PC-3 (cell line): Measurements from ENCODE around the gene RETSAT. TPM values are rescaled to one million over a fixed set of nuclear protein-coding genes. Genes with fewer than 3 reads are reported as not detected.

ENCODE experiments used
- ATAC-seq: fragments of 200-7000 bp; cut with Tn5 transposase; 2 replicates; pipeline ENCODE4 v1.9.1; 2020; ENCODE audit warnings: mild to moderate bottlenecking, moderate library complexity
- BruUV-seq: library from RNA; stranded (reverse); fragments of 400-500 nt; replicated peaks from 2 replicates; lab custom pipeline; 2021; lab: Mats Ljungman, UMichigan
- CTCF ChIA-PET: fragments of 300-600 bp; sonication (Branson Sonifier 250); formaldehyde crosslinking; loops from one replicate; lab custom pipeline; 2022; ENCODE audit warnings: antibody characterized with exemption; lab: Charles Lee
- POLR2A ChIA-PET: fragments of 300-600 bp; sonication (Branson Sonifier 250); formaldehyde crosslinking; loops from one replicate; lab custom pipeline; 2022; ENCODE audit warnings: antibody characterized with exemption; ENCODE audit not compliant: unreplicated experiment; lab: Charles Lee
- DNase-seq: peaks from one replicate; pipeline ENCODE4 v3.0.0-alpha.2; 2015
- H2AFZ ChIP-seq: fragments of 300-600 bp; sonication (generic); 2 replicates; pipeline ENCODE4 v1.6.0; 2016; ENCODE audit warnings: antibody characterized with exemption, low read length
- H3F3A ChIP-seq: fragments of 300-600 bp; sonication (generic); one replicate; pipeline ENCODE4 v1.6.0; 2017; ENCODE audit warnings: antibody characterized with exemption, low read length, control low read depth, mild to moderate bottlenecking; ENCODE audit not compliant: unreplicated experiment
- H3K27ac ChIP-seq: fragments of 300-600 bp; sonication (generic); 2 replicates; pipeline ENCODE4 v1.5.1; 2016; ENCODE audit warnings: mild to moderate bottlenecking, low read length
- H3K27me3 ChIP-seq: fragments of 300-600 bp; sonication (generic); 2 replicates; pipeline ENCODE4 v1.6.1; 2016; ENCODE audit warnings: low read length, mixed read lengths
- H3K36me3 ChIP-seq: fragments of 300-600 bp; sonication (generic); 2 replicates; pipeline ENCODE4 v1.6.1; 2016; ENCODE audit warnings: low read depth, mixed run types, low read length, mixed read lengths
- H3K4me1 ChIP-seq: fragments of 300-600 bp; sonication (generic); 2 replicates; pipeline ENCODE4 v1.5.1; 2016; ENCODE audit warnings: low read length; ENCODE audit not compliant: insufficient read depth
- H3K4me2 ChIP-seq: fragments of 300-600 bp; sonication (generic); 2 replicates; pipeline ENCODE4 v1.6.0; 2016; ENCODE audit warnings: low read length
- H3K4me3 ChIP-seq: fragments of 300-600 bp; sonication (generic); 2 replicates; pipeline ENCODE4 v1.5.1; 2016; ENCODE audit warnings: mild to moderate bottlenecking, low read length, mixed read lengths
- H3K79me2 ChIP-seq: fragments of 300-600 bp; sonication (generic); 2 replicates; pipeline ENCODE4 v1.6.1; 2017; ENCODE audit warnings: low read length, mixed read lengths
- H3K9ac ChIP-seq: fragments of 300-600 bp; sonication (generic); 2 replicates; pipeline ENCODE4 v1.6.0; 2016; ENCODE audit warnings: mild to moderate bottlenecking, low read length
- H3K9me2 ChIP-seq: fragments of 300-600 bp; sonication (generic); replicated peaks from 2 replicates; pipeline ENCODE4 v1.6.1; 2016; ENCODE audit warnings: mixed run types, low read length, mixed read lengths
- H3K9me3 ChIP-seq: fragments of 300-600 bp; sonication (generic); 2 replicates; pipeline ENCODE4 v1.6.1; 2016; ENCODE audit warnings: low read length, mixed read lengths
- H4K20me1 ChIP-seq: fragments of 300-600 bp; sonication (generic); 2 replicates; pipeline ENCODE4 v1.6.1; 2016; ENCODE audit warnings: low read length, mixed read lengths
- CTCF ChIP-seq: fragments of 300-600 bp; sonication (generic); conservative IDR thresholded peaks from 2 replicates; pipeline ENCODE4 v1.5.1; 2017; ENCODE audit warnings: antibody characterized with exemption, low read depth, mild to moderate bottlenecking, low read length
- EZH2 ChIP-seq: fragments of 300-600 bp; sonication (generic); IDR thresholded peaks from one replicate; pipeline ENCODE4 v1.6.1; 2017; ENCODE audit warnings: antibody characterized with exemption, mild to moderate bottlenecking, low read length; ENCODE audit not compliant: unreplicated experiment
- EZH2phosphoT487 ChIP-seq: fragments of 300-600 bp; sonication (generic); IDR thresholded peaks from 2 replicates; pipeline ENCODE4 v1.6.1; 2018; ENCODE audit warnings: mild to moderate bottlenecking, antibody characterized with exemption, low read length, borderline replicate concordance
- intact Hi-C: fragments of 100-400 bp; cut with micrococcal nuclease; formaldehyde crosslinking; loops from 2 replicates; pipeline ENCODE4 v1.9.0; 2023
- total RNA-seq: library from RNA; depleted of rRNA; stranded (reverse); fragments of >200 nt; gene quantifications from 2 replicates; pipeline ENCODE4 v1.2.3, GENCODE V29; 2014

Gene RETSAT
- total RNA-seq, 1 experiment from 2014 or later = 39.1 TPM

DNA sequence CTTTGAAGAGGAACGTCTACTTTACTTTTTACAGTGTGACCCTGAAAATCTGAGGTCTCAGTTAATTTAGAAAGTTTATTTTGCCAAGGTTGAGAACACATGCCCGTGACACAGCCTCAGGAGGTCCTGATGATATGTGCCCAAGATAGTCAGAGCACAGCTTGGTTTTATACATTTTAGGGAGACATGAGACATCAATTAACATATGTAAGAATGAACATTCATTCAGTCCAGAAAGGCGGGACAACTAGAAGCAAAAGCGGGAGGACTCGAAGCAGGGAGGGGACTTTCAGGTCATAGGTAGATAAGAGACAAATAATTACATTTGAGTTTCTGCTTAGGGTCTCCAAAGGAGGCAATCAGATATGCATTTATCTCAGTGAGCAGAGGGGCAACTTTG is 23.9 kb upstream of the RETSAT start:
- Histone ChIP-seq H3K4me3 (no peak overlapping the region), H3K36me3 (peaks cover 7% of the 10 kb centered on the region; the same call in 1 of the 2 replicates), H4K20me1 (no peaks in the 10 kb centered on the region), H3K9me2 (no peaks in the 10 kb centered on the region), H3K4me1 (peaks cover 4% of the 10 kb centered on the region; the same call in 1 of the 2 replicates), H3F3A (no peaks in the 10 kb centered on the region), H3K79me2 (no peaks in the 10 kb centered on the region), H3K27ac (no peak overlapping the region), H3K9ac (no peak overlapping the region), H3K27me3 (no peaks in the 10 kb centered on the region), H3K9me3 (no peaks in the 10 kb centered on the region), H3K4me2 (no peak overlapping the region), H2AFZ (no peak overlapping the region)
- DNase-seq (no peak), ATAC-seq (no peak)
- CTCF ChIA-PET = no interaction called here
- no TSS peak for BruUV-seq
- TF ChIP-seq CTCF (no peak), EZH2 (no peak), EZH2phosphoT487 (no peak)
- POLR2A ChIA-PET = no interaction called here
- intact Hi-C loops = no loop called here

- Histone ChIP-seq H3K36me3 (peaks cover 7% of the 10 kb centered on the region; the same call in 1 of the 2 replicates), H3K9me2 (no peaks in the 10 kb centered on the region), H3K9me3 (no peaks in the 10 kb centered on the region), H3F3A (no peaks in the 10 kb centered on the region), H3K4me3 (no peak overlapping the region), H4K20me1 (no peaks in the 10 kb centered on the region), H3K27ac (no peak overlapping the region), H3K27me3 (no peaks in the 10 kb centered on the region), H2AFZ (no peak overlapping the region), H3K9ac (no peak overlapping the region), H3K79me2 (no peaks in the 10 kb centered on the region), H3K4me2 (no peak overlapping the region), H3K4me1 (peaks cover 4% of the 10 kb centered on the region; the same call in 1 of the 2 replicates)
- intact Hi-C loops = no loop called here
- no peak for ATAC-seq
- POLR2A ChIA-PET = no interaction called here
- TF ChIP-seq EZH2 (no peak), CTCF (no peak), EZH2phosphoT487 (no peak)
- no peak for DNase-seq
- BruUV-seq = no TSS peak
- CTCF ChIA-PET = no interaction called here
Observed at GRCh38 chr2:85377083-85377482, 22.8 kb upstream of the RETSAT start.

- intact Hi-C loops = no loop called here
- no peaks in the 10 kb centered on the region for H3K9me2 ChIP-seq
Observed at GRCh38 chr2:85376291-85377065, 22.1 kb upstream of the RETSAT start.

More at GRCh38 chr2:85376291-85377065, 22.1 kb upstream of the RETSAT start:
- DNase-seq (no peak), ATAC-seq (no peak)
- Histone ChIP-seq H3K4me3 (no peak overlapping the region), H3K36me3 (peaks cover 7% of the 10 kb centered on the region; the same call in 1 of the 2 replicates), H3K9ac (no peak overlapping the region), H3K27me3 (no peaks in the 10 kb centered on the region), H2AFZ (no peak overlapping the region), H4K20me1 (no peaks in the 10 kb centered on the region), H3K27ac (no peak overlapping the region), H3K4me2 (no peak overlapping the region), H3K4me1 (peaks cover 4% of the 10 kb centered on the region; the same call in 1 of the 2 replicates), H3K9me3 (no peaks in the 10 kb centered on the region), H3F3A (no peaks in the 10 kb centered on the region), H3K79me2 (no peaks in the 10 kb centered on the region)
- no peak for TF ChIP-seq EZH2
- no peak for TF ChIP-seq EZH2phosphoT487
- no peak for TF ChIP-seq CTCF
- no TSS peak for BruUV-seq
- CTCF ChIA-PET = no interaction called here
- POLR2A ChIA-PET = no interaction called here
